GM18499 (cell line): ENCODE data around the gene MAGEA2.
"Not testable (repeated sequence)": the region's sequence is repeated elsewhere in the genome, so short reads cannot be mapped to it uniquely, and the experiment has no call there.

ENCODE experiments used
- ATAC-seq: cut with Tn5 transposase; IDR thresholded peaks from one replicate; pipeline ENCODE4 v1.9.1; 2021; ENCODE audit warnings: moderate number of reproducible peaks; ENCODE audit not compliant: insufficient read depth, unreplicated experiment

Gene MAGEA2, protein sequence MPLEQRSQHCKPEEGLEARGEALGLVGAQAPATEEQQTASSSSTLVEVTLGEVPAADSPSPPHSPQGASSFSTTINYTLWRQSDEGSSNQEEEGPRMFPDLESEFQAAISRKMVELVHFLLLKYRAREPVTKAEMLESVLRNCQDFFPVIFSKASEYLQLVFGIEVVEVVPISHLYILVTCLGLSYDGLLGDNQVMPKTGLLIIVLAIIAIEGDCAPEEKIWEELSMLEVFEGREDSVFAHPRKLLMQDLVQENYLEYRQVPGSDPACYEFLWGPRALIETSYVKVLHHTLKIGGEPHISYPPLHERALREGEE

DNA sequence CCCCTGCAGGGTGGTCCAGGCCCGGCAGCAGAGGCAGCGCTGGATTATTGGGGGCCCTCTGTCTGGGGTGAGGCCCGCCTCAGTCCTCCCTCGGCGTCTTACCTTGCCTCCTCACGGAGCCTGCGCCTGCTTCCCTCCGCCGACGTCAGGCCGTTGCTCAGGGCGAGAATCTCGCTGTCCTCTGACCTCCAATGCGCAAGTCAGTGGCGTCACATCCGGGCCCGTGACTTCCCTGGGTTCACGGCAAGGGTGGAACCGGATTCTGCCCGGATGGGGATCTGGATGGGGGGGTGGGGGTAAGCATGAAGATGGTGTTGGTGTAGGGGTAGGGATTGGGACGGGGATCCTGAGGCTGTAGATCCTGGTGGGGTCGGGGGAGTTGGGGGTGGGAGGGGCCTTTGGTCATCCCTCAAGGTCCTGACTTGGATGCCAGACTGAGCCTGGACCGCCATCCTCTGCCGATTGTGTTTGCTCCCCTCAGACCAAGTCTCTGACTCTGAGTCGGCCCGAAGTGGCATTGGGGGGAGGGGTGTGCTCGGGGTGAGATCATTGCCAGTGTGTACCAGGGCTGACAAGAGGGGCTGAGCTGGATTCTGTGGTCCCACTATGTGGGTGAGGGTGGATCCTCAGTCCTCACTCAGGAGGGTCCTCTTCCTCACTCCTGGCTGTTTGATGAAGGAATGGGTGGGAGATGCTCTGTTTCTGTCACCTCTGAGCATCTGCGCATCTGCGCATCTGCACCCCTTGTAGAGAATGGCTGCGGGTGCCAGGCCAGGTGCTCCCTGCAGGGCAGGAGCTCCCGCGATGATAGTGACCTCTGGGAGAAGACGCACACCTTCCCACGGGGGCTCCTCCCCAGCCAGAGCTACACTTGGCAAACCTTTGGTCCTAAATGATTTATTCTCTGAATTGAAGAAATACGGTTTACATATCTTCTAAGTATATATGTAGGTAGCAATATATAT, at the start of gene MAGEA2:
Gene MAGEA2 (minus strand): TSS at position 157 of the 965 bp plus-strand sequence. CDS start 2,479 bp downstream, outside the sequence.
- not testable (repeated sequence) for ATAC-seq

DNA sequence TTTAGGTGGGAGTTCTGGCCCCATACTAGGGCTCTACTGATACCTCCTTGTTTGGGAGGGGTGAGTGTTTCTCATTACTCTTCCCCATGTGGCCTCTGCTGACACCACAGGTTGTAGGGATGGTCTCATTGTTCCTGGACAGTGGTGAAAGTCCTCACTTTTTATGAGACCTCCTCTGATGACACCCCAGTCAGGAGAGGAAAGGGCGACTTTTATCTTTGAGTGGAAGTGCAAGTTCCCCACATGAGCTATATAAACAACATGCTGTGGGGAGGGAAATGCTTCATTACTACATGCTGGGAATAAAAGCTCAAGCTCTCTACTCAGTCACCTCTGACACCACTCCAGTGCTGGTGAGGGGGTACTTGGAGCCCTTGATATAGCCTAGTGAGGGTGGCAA, 45.3 kb upstream of the MAGEA2 start:
- ATAC-seq = no peak

- ATAC-seq = not testable (repeated sequence)
These were observed 33.4 kb upstream of the MAGEA2 start for GRCh38 chrX:152787062-152787461.

- not testable (repeated sequence) for ATAC-seq
These were observed 16.1 kb upstream of the MAGEA2 start, which contains the start of gene MAGEA6 for GRCh38 chrX:152769549-152770289. Gene MAGEA6 (minus strand): TSS chrX:152769689. CDS start chrX:152767650, 2,039 bp downstream.

- not testable (repeated sequence) for ATAC-seq
These were observed 12.9 kb upstream of the MAGEA2 start for GRCh38 chrX:152766562-152766961.

- ATAC-seq = not testable (repeated sequence)
These were observed 7.9 kb upstream of the MAGEA2 start for GRCh38 chrX:152761582-152761981.

- not testable (repeated sequence) for ATAC-seq
These were observed 5.9 kb upstream of the MAGEA2 start for GRCh38 chrX:152759544-152759943.

DNA sequence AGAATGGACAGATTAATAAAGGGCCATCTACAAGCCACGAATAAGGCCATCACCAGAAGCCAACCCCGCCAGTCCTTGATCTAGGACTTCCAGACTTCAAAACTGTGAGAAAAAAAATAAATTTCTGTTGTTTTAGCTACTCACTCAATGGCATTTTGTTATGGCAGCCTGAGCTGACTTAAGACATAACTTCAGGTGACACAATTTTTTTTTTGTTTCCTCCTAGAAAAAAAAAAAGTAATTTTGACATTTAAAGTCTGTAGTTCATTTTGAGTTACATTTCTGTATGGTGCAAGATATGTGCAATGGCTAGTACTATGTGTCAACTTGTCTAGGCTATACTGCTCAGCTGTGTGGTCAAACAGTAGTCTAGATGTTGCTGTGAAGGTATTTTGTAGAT, 5.3 kb upstream of the MAGEA2 start, which contains the start of gene CSAG3:
Gene CSAG3 (plus strand): TSS at position 301 of the 400 bp plus-strand sequence.
- ATAC-seq = not testable (repeated sequence)

DNA sequence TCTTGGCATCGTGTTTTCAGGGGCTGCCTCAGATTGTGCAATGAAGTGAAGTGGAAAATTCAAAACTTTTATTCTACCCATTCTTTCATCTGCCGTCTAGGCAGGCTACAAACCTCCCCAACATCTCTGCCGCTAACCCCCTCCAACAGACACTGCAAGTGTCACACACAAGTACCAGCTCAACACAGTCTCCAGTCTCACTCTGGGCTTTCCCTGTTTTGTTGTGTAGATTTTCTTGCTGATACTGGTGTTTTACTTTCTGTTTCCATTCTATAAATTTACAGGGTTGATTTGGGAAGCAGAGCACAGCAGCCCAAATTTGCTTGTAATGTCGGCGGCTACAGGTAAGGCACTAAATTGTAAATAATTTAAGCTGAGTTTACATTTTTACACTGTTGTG, 1.2 kb upstream of the MAGEA2 start:
- not testable (repeated sequence) for ATAC-seq

DNA sequence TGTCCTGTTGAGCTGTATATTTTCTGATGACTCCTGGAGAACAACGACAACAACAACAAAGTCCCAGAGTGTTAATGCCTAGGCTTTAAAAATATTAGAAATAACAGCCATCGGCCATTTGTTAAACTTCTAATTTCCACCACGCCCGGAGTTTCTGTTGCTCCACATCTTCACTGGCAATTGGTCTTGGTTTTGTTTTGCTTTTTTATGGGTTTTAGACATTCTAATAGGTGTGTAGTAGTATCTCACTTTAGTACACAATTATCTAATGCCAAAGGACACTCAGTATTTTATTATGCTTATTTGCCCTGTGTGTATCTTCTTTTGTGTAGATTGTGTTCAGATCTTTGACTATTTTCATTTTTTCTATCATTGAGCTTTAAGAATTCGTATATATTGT, 15.1 kb downstream of the MAGEA2 start:
- ATAC-seq = no peak

DNA sequence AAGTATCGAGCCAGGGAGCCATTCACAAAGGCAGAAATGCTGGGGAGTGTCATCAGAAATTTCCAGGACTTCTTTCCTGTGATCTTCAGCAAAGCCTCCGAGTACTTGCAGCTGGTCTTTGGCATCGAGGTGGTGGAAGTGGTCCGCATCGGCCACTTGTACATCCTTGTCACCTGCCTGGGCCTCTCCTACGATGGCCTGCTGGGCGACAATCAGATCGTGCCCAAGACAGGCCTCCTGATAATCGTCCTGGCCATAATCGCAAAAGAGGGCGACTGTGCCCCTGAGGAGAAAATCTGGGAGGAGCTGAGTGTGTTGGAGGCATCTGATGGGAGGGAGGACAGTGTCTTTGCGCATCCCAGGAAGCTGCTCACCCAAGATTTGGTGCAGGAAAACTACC, 17.1 kb downstream of the MAGEA2 start:
- not testable (repeated sequence) for ATAC-seq

- ATAC-seq = no peak
These were observed 17.7 kb downstream of the MAGEA2 start for GRCh38 chrX:152735860-152736511.

DNA sequence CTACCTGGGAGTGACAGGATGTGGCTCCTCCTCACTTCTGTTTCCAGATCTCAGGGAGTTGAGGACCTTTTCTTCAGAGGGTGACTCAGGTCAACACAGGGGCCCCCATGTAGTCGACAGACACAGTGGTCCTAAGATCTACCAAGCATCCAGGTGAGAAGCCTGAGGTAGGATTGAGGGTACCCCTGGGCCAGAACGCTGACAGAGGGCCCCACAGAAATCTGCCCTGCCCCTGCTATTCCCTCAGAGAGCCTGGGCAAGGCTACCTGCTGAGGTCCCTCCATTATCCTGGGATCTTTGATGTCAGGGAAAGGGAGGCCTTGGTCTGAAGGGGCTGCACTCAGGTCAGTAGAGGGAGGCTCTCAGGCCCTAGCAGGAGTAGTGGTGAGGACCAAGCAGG, 18.5 kb downstream of the MAGEA2 start:
- no peak for ATAC-seq

DNA sequence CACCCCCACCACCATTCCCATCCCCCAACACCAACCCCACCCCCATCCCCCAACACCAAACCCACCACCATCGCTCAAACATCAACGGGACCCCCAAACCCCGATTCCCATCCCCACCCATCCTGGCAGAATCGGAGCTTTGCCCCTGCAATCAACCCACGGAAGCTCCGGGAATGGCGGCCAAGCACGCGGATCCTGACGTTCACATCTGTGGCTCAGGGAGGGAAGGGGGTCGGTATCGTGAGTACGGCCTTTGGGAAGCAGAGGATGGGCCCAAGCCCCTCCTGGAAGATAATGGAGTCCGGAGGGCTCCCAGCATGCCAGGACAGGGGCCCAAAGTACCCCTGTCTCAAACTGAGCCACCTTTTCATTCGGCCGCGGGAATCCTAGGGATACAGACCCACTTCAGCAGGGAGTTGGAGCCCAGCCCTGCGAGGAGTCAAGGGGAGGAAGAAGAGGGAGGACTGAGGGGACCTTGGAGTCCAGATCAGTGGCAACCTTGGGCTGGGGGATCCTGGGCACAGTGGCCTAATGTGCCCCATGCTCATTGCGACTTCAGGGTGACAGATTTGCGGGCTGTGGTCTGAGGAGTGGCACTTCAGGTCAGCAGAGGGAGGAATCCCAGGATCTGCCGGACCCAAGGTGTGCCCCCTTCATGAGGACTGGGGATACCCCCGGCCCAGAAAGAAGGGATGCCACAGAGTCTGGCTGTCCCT, 19.3 kb downstream of the MAGEA2 start:
- not testable (repeated sequence) for ATAC-seq

GRCh38 chrX:152733261-152733975, 20.2 kb downstream of the MAGEA2 start, which contains the start of the genes CSAG1 and MAGEA12:
Gene CSAG1 (minus strand): TSS chrX:152733721. CDS start chrX:152732460, 1,261 bp downstream.
Gene MAGEA12 (plus strand): TSS chrX:152733757. CDS start chrX:152736162, 2,405 bp downstream.
- no peak for ATAC-seq

GRCh38 chrX:152725409-152725808, 28.2 kb downstream of the MAGEA2 start:
- ATAC-seq = no peak

DNA sequence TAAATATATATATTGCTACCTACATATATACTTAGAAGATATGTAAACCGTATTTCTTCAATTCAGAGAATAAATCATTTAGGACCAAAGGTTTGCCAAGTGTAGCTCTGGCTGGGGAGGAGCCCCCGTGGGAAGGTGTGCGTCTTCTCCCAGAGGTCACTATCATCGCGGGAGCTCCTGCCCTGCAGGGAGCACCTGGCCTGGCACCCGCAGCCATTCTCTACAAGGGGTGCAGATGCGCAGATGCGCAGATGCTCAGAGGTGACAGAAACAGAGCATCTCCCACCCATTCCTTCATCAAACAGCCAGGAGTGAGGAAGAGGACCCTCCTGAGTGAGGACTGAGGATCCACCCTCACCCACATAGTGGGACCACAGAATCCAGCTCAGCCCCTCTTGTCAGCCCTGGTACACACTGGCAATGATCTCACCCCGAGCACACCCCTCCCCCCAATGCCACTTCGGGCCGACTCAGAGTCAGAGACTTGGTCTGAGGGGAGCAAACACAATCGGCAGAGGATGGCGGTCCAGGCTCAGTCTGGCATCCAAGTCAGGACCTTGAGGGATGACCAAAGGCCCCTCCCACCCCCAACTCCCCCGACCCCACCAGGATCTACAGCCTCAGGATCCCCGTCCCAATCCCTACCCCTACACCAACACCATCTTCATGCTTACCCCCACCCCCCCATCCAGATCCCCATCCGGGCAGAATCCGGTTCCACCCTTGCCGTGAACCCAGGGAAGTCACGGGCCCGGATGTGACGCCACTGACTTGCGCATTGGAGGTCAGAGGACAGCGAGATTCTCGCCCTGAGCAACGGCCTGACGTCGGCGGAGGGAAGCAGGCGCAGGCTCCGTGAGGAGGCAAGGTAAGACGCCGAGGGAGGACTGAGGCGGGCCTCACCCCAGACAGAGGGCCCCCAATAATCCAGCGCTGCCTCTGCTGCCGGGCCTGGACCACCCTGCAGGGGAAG, 39.5 kb downstream of the MAGEA2 start, which contains the start of gene MAGEA2B:
Gene MAGEA2B (plus strand): TSS at position 814 of the 973 bp plus-strand sequence. CDS start 2,479 bp downstream, outside the sequence.
- ATAC-seq = not testable (repeated sequence)
